GM21367 (cell line): ENCODE measurements around the gene CUBN.

Experiments
- ATAC-seq: cut with Tn5 transposase; IDR thresholded peaks from one replicate; pipeline ENCODE4 v1.9.1; 2021; ENCODE audit not compliant: unreplicated experiment

CUBN gene

GRCh38 chr10:17129741-17130140 lies at the start of gene CUBN:
TSS of gene CUBN (minus strand) at chr10:17129811. CDS start at chr10:17129765, 46 bp downstream.
- ATAC-seq = no peak

GRCh38 chr10:17179002-17179401 lies 49.4 kb upstream of the CUBN start:
- no peak for ATAC-seq

- ATAC-seq = no peak
These were observed 48.4 kb upstream of the CUBN start for GRCh38 chr10:17178006-17178405.

GRCh38 chr10:17177014-17177413 lies 47.4 kb upstream of the CUBN start:
- no peak for ATAC-seq

GRCh38 chr10:17176091-17176490 lies 46.5 kb upstream of the CUBN start:
- no peak for ATAC-seq

GRCh38 chr10:17175551-17175950 lies 45.9 kb upstream of the CUBN start:
- no peak for ATAC-seq

GRCh38 chr10:17174626-17175025 lies 45.0 kb upstream of the CUBN start:
- no peak for ATAC-seq

GRCh38 chr10:17171141-17171641 lies 41.6 kb upstream of the CUBN start:
- ATAC-seq = no peak

GRCh38 chr10:17169803-17170202 lies 40.2 kb upstream of the CUBN start:
- ATAC-seq = no peak

GRCh38 chr10:17166699-17167098 lies 37.1 kb upstream of the CUBN start:
- no peak for ATAC-seq

GRCh38 chr10:17162828-17163227 lies 33.2 kb upstream of the CUBN start:
- no peak for ATAC-seq

GRCh38 chr10:17161775-17162174 lies 32.2 kb upstream of the CUBN start:
- no peak for ATAC-seq

GRCh38 chr10:17157024-17157423 lies 27.4 kb upstream of the CUBN start:
- ATAC-seq = no peak

- no peak for ATAC-seq
These were observed 26.2 kb upstream of the CUBN start for GRCh38 chr10:17155826-17156225.

GRCh38 chr10:17154116-17154515 lies 24.5 kb upstream of the CUBN start:
- no peak for ATAC-seq

GRCh38 chr10:17153321-17153720 lies 23.7 kb upstream of the CUBN start:
- ATAC-seq = no peak

- no peak for ATAC-seq
These were observed 22.1 kb upstream of the CUBN start for GRCh38 chr10:17151716-17152115.

- no peak for ATAC-seq
These were observed 18.4 kb upstream of the CUBN start for GRCh38 chr10:17147884-17148489.

- no peak for ATAC-seq
These were observed 17.3 kb upstream of the CUBN start for GRCh38 chr10:17146892-17147291.

GRCh38 chr10:17145239-17145638 lies 15.6 kb upstream of the CUBN start:
- ATAC-seq = no peak

GRCh38 chr10:17144757-17145156 lies 15.1 kb upstream of the CUBN start:
- ATAC-seq = peak; percentile 60

- no peak for ATAC-seq
These were observed 14.4 kb upstream of the CUBN start for GRCh38 chr10:17144032-17144431.

- no peak for ATAC-seq
These were observed 13.6 kb upstream of the CUBN start for GRCh38 chr10:17143055-17143690.
